Stimulated activated CD4-positive, alpha-beta T cell treated with anti-CD3 and anti-CD28 coated beads, Interleukin-2, amount 100 ng/mL, for 24 hours (primary cell): ENCODE measurements around the gene WWOX.

Source experiments
- DNase-seq, 2 donors: peaks; one replicate each; pipeline ENCODE4 v3.0.0-alpha.2; 2020

WWOX gene

GRCh38 chr16:78445818-78446217 lies 346.4 kb downstream of the WWOX start:
- DNase-seq = no peak

GRCh38 chr16:78446486-78446885 lies 347.0 kb downstream of the WWOX start:
- no peak for DNase-seq

- DNase-seq = no peak
These were observed 347.6 kb downstream of the WWOX start for GRCh38 chr16:78446992-78447563.

- no peak for DNase-seq
These were observed 349.3 kb downstream of the WWOX start for GRCh38 chr16:78448658-78449271.

- DNase-seq = no peak
These were observed 350.8 kb downstream of the WWOX start for GRCh38 chr16:78450255-78450654.

GRCh38 chr16:78452025-78452555 lies 352.6 kb downstream of the WWOX start:
- no peak for DNase-seq

- no peak for DNase-seq
These were observed 356.4 kb downstream of the WWOX start for GRCh38 chr16:78455861-78456260.

GRCh38 chr16:78458588-78458987 lies 359.1 kb downstream of the WWOX start:
- no peak for DNase-seq

GRCh38 chr16:78460428-78460827 lies 361.0 kb downstream of the WWOX start:
- no peak for DNase-seq

- no peak for DNase-seq
These were observed 361.6 kb downstream of the WWOX start for GRCh38 chr16:78461087-78461486.

GRCh38 chr16:78461496-78462287 lies 362.2 kb downstream of the WWOX start:
- DNase-seq = no peak

- no peak for DNase-seq
These were observed 363.1 kb downstream of the WWOX start for GRCh38 chr16:78462288-78463208.

- no peak for DNase-seq
These were observed 364.1 kb downstream of the WWOX start for GRCh38 chr16:78463591-78463990.

GRCh38 chr16:78464833-78465232 lies 365.4 kb downstream of the WWOX start:
- DNase-seq = no peak

GRCh38 chr16:78465730-78466129 lies 366.3 kb downstream of the WWOX start:
- no peak for DNase-seq

- no peak for DNase-seq
These were observed 370.3 kb downstream of the WWOX start for GRCh38 chr16:78469787-78470186.

- no peak for DNase-seq
These were observed 373.7 kb downstream of the WWOX start for GRCh38 chr16:78473031-78473699.

GRCh38 chr16:78474762-78475161 lies 375.3 kb downstream of the WWOX start:
- DNase-seq = no peak

- DNase-seq = no peak
These were observed 377.2 kb downstream of the WWOX start for GRCh38 chr16:78476615-78477014.

GRCh38 chr16:78478267-78478861 lies 378.9 kb downstream of the WWOX start:
- no peak for DNase-seq

- no peak for DNase-seq
These were observed 380.3 kb downstream of the WWOX start for GRCh38 chr16:78479723-78480122.

GRCh38 chr16:78480588-78480987 lies 381.1 kb downstream of the WWOX start:
- no peak for DNase-seq
